Tibial nerve (tissue), 3 donors: ENCODE results near the gene DAB1.

Experiments used
- POLR2A ChIP-seq, 2 donors: fragments of 450-650 bp; IDR thresholded peaks; one replicate each; pipeline ENCODE4 v1.6.1; 2017; ENCODE audit warnings: antibody characterized with exemption in 2 of 2, mild to moderate bottlenecking in 2 of 2, moderate library complexity in 2 of 2
- TF ChIP-seq, protein P1 (sequence below), 5 experiments: fragments of 200-600 bp in 3 of 5; fragments of 450-650 bp in 2 of 5; sonication (generic) in 3 of 5; IDR thresholded peaks; one replicate each; pipeline ENCODE4 v1.5.1; 2016 to 2019; ENCODE audit warnings: antibody characterized with exemption in 5 of 5, mild to moderate bottlenecking in 3 of 5, moderate library complexity in 2 of 5

DNA sequence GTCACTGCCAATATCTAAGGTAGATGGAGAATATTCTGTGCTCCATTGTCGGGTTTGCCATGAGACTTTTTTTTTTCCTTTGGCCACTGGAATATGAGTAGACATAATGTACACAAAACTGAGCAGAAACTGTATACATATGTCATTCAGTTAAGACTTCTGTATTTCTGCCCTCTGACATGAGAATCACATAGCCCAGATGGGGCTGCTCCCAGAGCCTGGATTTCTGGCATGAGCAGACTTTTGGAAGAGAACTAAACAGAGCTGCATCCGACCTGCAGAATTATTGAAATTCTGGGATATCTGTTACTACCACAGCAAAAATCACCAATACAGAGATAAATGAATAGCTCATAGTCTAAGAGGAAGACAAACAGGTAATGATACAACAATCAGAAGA, 62.3 kb downstream of the DAB1 start:
- TF ChIP-seq, protein P1, sequence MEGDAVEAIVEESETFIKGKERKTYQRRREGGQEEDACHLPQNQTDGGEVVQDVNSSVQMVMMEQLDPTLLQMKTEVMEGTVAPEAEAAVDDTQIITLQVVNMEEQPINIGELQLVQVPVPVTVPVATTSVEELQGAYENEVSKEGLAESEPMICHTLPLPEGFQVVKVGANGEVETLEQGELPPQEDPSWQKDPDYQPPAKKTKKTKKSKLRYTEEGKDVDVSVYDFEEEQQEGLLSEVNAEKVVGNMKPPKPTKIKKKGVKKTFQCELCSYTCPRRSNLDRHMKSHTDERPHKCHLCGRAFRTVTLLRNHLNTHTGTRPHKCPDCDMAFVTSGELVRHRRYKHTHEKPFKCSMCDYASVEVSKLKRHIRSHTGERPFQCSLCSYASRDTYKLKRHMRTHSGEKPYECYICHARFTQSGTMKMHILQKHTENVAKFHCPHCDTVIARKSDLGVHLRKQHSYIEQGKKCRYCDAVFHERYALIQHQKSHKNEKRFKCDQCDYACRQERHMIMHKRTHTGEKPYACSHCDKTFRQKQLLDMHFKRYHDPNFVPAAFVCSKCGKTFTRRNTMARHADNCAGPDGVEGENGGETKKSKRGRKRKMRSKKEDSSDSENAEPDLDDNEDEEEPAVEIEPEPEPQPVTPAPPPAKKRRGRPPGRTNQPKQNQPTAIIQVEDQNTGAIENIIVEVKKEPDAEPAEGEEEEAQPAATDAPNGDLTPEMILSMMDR (IDR thresholded peaks at IDR 0.05) = no peak
- no peak for TF ChIP-seq POLR2A (IDR thresholded peaks at IDR 0.05)
